ENCODE measurements around the gene ABHD12B.
"Not testable (repeated sequence)": the region's sequence is repeated elsewhere in the genome, so short reads cannot be mapped to it uniquely, and the experiment has no call there.

ABHD12B gene

GRCh38 chr14:50929506-50929905 is 57.7 kb downstream of the ABHD12B start:
- no peak overlapping the region for H3K4me3 ChIP-seq (ENCODE audit: low read length)
- TF ChIP-seq ZNF274 (IDR thresholded peaks at IDR 0.05; ENCODE audit: low read depth, low read length), result no peak

GRCh38 chr14:50931559-50931958 is 59.7 kb downstream of the ABHD12B start:
- TF ChIP-seq ZNF274 (IDR thresholded peaks at IDR 0.05; ENCODE audit: low read depth, low read length), result no peak
- H3K4me3 ChIP-seq (ENCODE audit: low read length), result no peak overlapping the region

GRCh38 chr14:50932156-50932555 is 60.3 kb downstream of the ABHD12B start:
- TF ChIP-seq ZNF274 (IDR thresholded peaks at IDR 0.05; ENCODE audit: low read depth, low read length), result no peak
- no peak overlapping the region for H3K4me3 ChIP-seq (ENCODE audit: low read length)

GRCh38 chr14:50932592-50933495 is 61.0 kb downstream of the ABHD12B start:
- H3K4me3 ChIP-seq (ENCODE audit: low read length), result no peak overlapping the region
- no peak for TF ChIP-seq ZNF274 (IDR thresholded peaks at IDR 0.05; ENCODE audit: low read depth, low read length)

GRCh38 chr14:50935126-50936015 is 63.5 kb downstream of the ABHD12B start:
- TF ChIP-seq ZNF274 (IDR thresholded peaks at IDR 0.05; ENCODE audit: low read depth, low read length), result no peak
- H3K4me3 ChIP-seq (ENCODE audit: low read length), result no peak overlapping the region

GRCh38 chr14:50936016-50936340 is 64.1 kb downstream of the ABHD12B start:
- TF ChIP-seq ZNF274 (IDR thresholded peaks at IDR 0.05; ENCODE audit: low read depth, low read length), result no peak
- H3K4me3 ChIP-seq (ENCODE audit: low read length), result no peak overlapping the region

GRCh38 chr14:50936882-50937281 is 65.0 kb downstream of the ABHD12B start:
- H3K4me3 ChIP-seq (ENCODE audit: low read length), result no peak overlapping the region
- no peak for TF ChIP-seq ZNF274 (IDR thresholded peaks at IDR 0.05; ENCODE audit: low read depth, low read length)

GRCh38 chr14:50937325-50937724 is 65.5 kb downstream of the ABHD12B start:
- no peak for TF ChIP-seq ZNF274 (IDR thresholded peaks at IDR 0.05; ENCODE audit: low read depth, low read length)
- no peak overlapping the region for H3K4me3 ChIP-seq (ENCODE audit: low read length)

- no peak overlapping the region for H3K4me3 ChIP-seq (ENCODE audit: low read length)
- TF ChIP-seq ZNF274 (IDR thresholded peaks at IDR 0.05; ENCODE audit: low read depth, low read length), result no peak
These were observed 65.9 kb downstream of the ABHD12B start for GRCh38 chr14:50937800-50938199.

- H3K4me3 ChIP-seq (ENCODE audit: low read length), result no peak overlapping the region
- no peak for TF ChIP-seq ZNF274 (IDR thresholded peaks at IDR 0.05; ENCODE audit: low read depth, low read length)
These were observed 69.3 kb downstream of the ABHD12B start for GRCh38 chr14:50941151-50941550.

- H3K4me3 ChIP-seq (ENCODE audit: low read length), result not testable (repeated sequence)
These were observed 69.8 kb downstream of the ABHD12B start for GRCh38 chr14:50941638-50942037.

- TF ChIP-seq ZNF274 (IDR thresholded peaks at IDR 0.05; ENCODE audit: low read depth, low read length), result no peak
- peak overlapping the region; percentile 79; the same call in 1 of the 2 replicates for H3K4me3 ChIP-seq (ENCODE audit: low read length)
These were observed 71.5 kb downstream of the ABHD12B start for GRCh38 chr14:50943261-50943942.

GRCh38 chr14:50943943-50944646 is 72.2 kb downstream of the ABHD12B start, which contains the start of gene PYGL:
PYGL (minus strand) TSS chr14:50944483; CDS start chr14:50944403, 80 bp downstream.
- peak within 1 kb of the TSS; percentile 79; the same call in 1 of the 2 replicates for H3K4me3 ChIP-seq (ENCODE audit: low read length)
- TF ChIP-seq ZNF274 (IDR thresholded peaks at IDR 0.05; ENCODE audit: low read depth, low read length), result no peak

Data from GM08714 (cell line).